OCI-LY7 (cell line): ENCODE results near the gene ARHGAP29. TPM values are rescaled to one million over a fixed set of nuclear protein-coding genes. Genes with fewer than 3 reads are reported as not detected.

Experiments
- BruUV-seq: library from RNA; stranded (reverse); fragments of 400-500 nt; replicated peaks from 2 replicates; lab custom pipeline; 2021; lab: Mats Ljungman, UMichigan
- CTCF ChIA-PET: fragments of 300-600 bp; sonication (Branson Sonifier 250); formaldehyde crosslinking; loops from one replicate; lab custom pipeline; 2022; ENCODE audit warnings: antibody characterized with exemption; ENCODE audit not compliant: unreplicated experiment; lab: Charles Lee
- POLR2A ChIA-PET: fragments of 300-600 bp; sonication (Branson Sonifier 250); formaldehyde crosslinking; loops from one replicate; lab custom pipeline; 2022; ENCODE audit warnings: antibody characterized with exemption; lab: Charles Lee
- DNase-seq: peaks from one replicate; pipeline ENCODE4 v3.0.0-alpha.2; 2015; ENCODE audit warnings: low spot score
- H2AFZ ChIP-seq: fragments of 200-600 bp; sonication (generic), shearing (Covaris generic); 2 replicates; pipeline ENCODE4 v1.6.1; 2014; ENCODE audit warnings: mild to moderate bottlenecking, antibody characterized with exemption, low read length, moderate library complexity
- H3K27ac ChIP-seq: fragments of 200-600 bp; sonication (generic); 2 replicates; pipeline ENCODE4 v1.5.1; 2014; ENCODE audit warnings: mixed run types, low read depth, mild to moderate bottlenecking, moderate library complexity, low read length, inconsistent platforms; ENCODE audit not compliant: poor library complexity, severe bottlenecking
- H3K36me3 ChIP-seq: fragments of 200-600 bp; sonication (generic); 2 replicates; pipeline ENCODE4 v1.6.1; 2014; ENCODE audit warnings: mild to moderate bottlenecking, antibody characterized with exemption, low read length, moderate library complexity, mixed read lengths; ENCODE audit not compliant: insufficient read depth
- H3K4me1 ChIP-seq: fragments of 200-600 bp; sonication (generic); 2 replicates; pipeline ENCODE4 v1.5.1; 2014; ENCODE audit warnings: mild to moderate bottlenecking, low read length; ENCODE audit not compliant: insufficient read depth, poor library complexity, severe bottlenecking
- H3K4me2 ChIP-seq: fragments of 200-600 bp; sonication (generic); 2 replicates; pipeline ENCODE4 v1.6.1; 2014; ENCODE audit warnings: mild to moderate bottlenecking, low read length
- H3K4me3 ChIP-seq: fragments of 200-600 bp; sonication (generic); 2 replicates; pipeline ENCODE4 v1.5.1; 2014; ENCODE audit warnings: mild to moderate bottlenecking, low read depth, low read length; ENCODE audit not compliant: poor library complexity, severe bottlenecking
- H3K79me2 ChIP-seq: fragments of 200-600 bp; sonication (generic); 2 replicates; pipeline ENCODE4 v1.6.1; 2016; ENCODE audit warnings: low read depth, mild to moderate bottlenecking, low read length, moderate library complexity, mixed read lengths; ENCODE audit not compliant: insufficient read depth
- H3K9me2 ChIP-seq: fragments of 200-600 bp; sonication (generic); 2 replicates; pipeline ENCODE4 v1.6.1; 2016; ENCODE audit warnings: mild to moderate bottlenecking, low read length, mixed read lengths; ENCODE audit not compliant: insufficient read depth
- H3K9me3 ChIP-seq: fragments of 200-600 bp; sonication (generic); 2 replicates; pipeline ENCODE4 v1.6.1; 2014; ENCODE audit warnings: mild to moderate bottlenecking, mixed run types, low read length, mixed read lengths
- H4K20me1 ChIP-seq: fragments of 200-600 bp; sonication (generic); 2 replicates; pipeline ENCODE4 v1.6.1; 2014; ENCODE audit warnings: mild to moderate bottlenecking, antibody characterized with exemption, low read length, moderate library complexity, mixed read lengths; ENCODE audit not compliant: insufficient read depth
- CTCF ChIP-seq: fragments of 200-600 bp; sonication (generic); conservative IDR thresholded peaks from 2 replicates; pipeline ENCODE4 v1.5.1; 2014; ENCODE audit warnings: mild to moderate bottlenecking, antibody characterized with exemption, low read length, moderate library complexity, mixed read lengths
- EZH2phosphoT487 ChIP-seq: fragments of 200-600 bp; sonication (generic); IDR thresholded peaks from 2 replicates; pipeline ENCODE4 v1.6.1; 2018; ENCODE audit warnings: low read depth, borderline replicate concordance, mild to moderate bottlenecking, mixed run types, antibody characterized with exemption, low read length, moderate library complexity, mixed read lengths
- intact Hi-C: fragments of 100-400 bp; cut with micrococcal nuclease; formaldehyde crosslinking; loops from one replicate; pipeline ENCODE4 v1.10.0; 2022; ENCODE audit not compliant: unreplicated experiment
- total RNA-seq, 2 experiments: library from RNA; depleted of rRNA in 1 of 2; stranded (reverse); fragments of >200 nt in 1 of 2; shearing (Covaris generic) in 1 of 2; gene quantifications; 2 replicates each; pipeline ENCODE4 v1.2.3, GENCODE V29; 2014 to 2022

ARHGAP29 gene
- total RNA-seq, 2 experiments from 2014 or later = 0.06 TPM; not detected in 1

GRCh38 chr1:94270801-94271203 is 33.4 kb upstream of the ARHGAP29 start:
- CTCF ChIA-PET = no interaction called here
- no TSS peak for BruUV-seq
- TF ChIP-seq CTCF = no peak
- no peak for TF ChIP-seq EZH2phosphoT487

GRCh38 chr1:94269921-94270320 is 32.5 kb upstream of the ARHGAP29 start:
- Histone ChIP-seq H2AFZ (no peak overlapping the region), H3K4me1 (no peaks in the 10 kb centered on the region), H3K4me3 (no peak overlapping the region), H3K79me2 (no peaks in the 10 kb centered on the region), H3K36me3 (no peaks in the 10 kb centered on the region), H3K9me2 (no peaks in the 10 kb centered on the region), H3K4me2 (no peak overlapping the region), H4K20me1 (no peaks in the 10 kb centered on the region), H3K27ac (no peak overlapping the region), H3K9me3 (no peaks in the 10 kb centered on the region)
- ChIA-PET POLR2A (interaction anchor here (1.0 to 1.3 kb wide), 2 partner anchors 9 to 30 kb away, joined by 4 read pairs; no protein-coding TSS in a partner anchor), CTCF (no interaction called here)
- no TSS peak for BruUV-seq
- TF ChIP-seq EZH2phosphoT487 = no peak
- intact Hi-C loops = no loop called here
- no peak for DNase-seq

More at GRCh38 chr1:94270801-94271203, 33.4 kb upstream of the ARHGAP29 start:
- H3K79me2 ChIP-seq = no peaks in the 10 kb centered on the region
- no peaks in the 10 kb centered on the region for H4K20me1 ChIP-seq
- H2AFZ ChIP-seq = no peak overlapping the region
- H3K36me3 ChIP-seq = no peaks in the 10 kb centered on the region
- no peak overlapping the region for H3K4me2 ChIP-seq
- H3K9me2 ChIP-seq = no peaks in the 10 kb centered on the region
- DNase-seq = no peak
- no peak overlapping the region for H3K4me3 ChIP-seq
- POLR2A ChIA-PET = interaction anchor here (1.3 kb wide), 1 partner anchor 30 kb away, joined by 4 read pairs; no protein-coding TSS in a partner anchor
- no peaks in the 10 kb centered on the region for H3K9me3 ChIP-seq
- intact Hi-C loops = no loop called here
- no peaks in the 10 kb centered on the region for H3K4me1 ChIP-seq
- H3K27ac ChIP-seq = no peak overlapping the region

- H3K4me3 ChIP-seq = no peak overlapping the region
- H3K9me3 ChIP-seq = no peaks in the 10 kb centered on the region
- no peak for TF ChIP-seq EZH2phosphoT487
- no peak for TF ChIP-seq CTCF
- H3K36me3 ChIP-seq = no peaks in the 10 kb centered on the region
- H4K20me1 ChIP-seq = no peaks in the 10 kb centered on the region
- no peak overlapping the region for H2AFZ ChIP-seq
- H3K4me2 ChIP-seq = no peak overlapping the region
- no peak for DNase-seq
- H3K9me2 ChIP-seq = no peaks in the 10 kb centered on the region
- H3K79me2 ChIP-seq = no peaks in the 10 kb centered on the region
- no peaks in the 10 kb centered on the region for H3K4me1 ChIP-seq
- no peak overlapping the region for H3K27ac ChIP-seq
- POLR2A ChIA-PET = no interaction called here
- BruUV-seq = no TSS peak
- CTCF ChIA-PET = no interaction called here
- intact Hi-C loops = no loop called here
Observed at GRCh38 chr1:94265906-94266305, 28.5 kb upstream of the ARHGAP29 start.
